Progenitor cell of endocrine pancreas (in vitro differentiated cells): ENCODE results near the gene PRM1. TPM values are rescaled to one million over a fixed set of nuclear protein-coding genes. Genes with fewer than 3 reads are reported as not detected.
A peak's percentile ranks its signal among the peaks of the same experiment; 100 is the strongest.

Experiments
- DNase-seq: peaks from one replicate; pipeline ENCODE4 v3.0.0; 2021; ENCODE audit warnings: low spot score; ENCODE audit not compliant: unreplicated experiment
- H3K27ac Mint-ChIP-seq: 2 replicates; pipeline ENCODE4 v1.8.0; 2021; ENCODE audit warnings: mild to moderate bottlenecking, moderate library complexity, mixed read lengths
- H3K27me3 Mint-ChIP-seq: 2 replicates; pipeline ENCODE4 v1.8.0; 2021; ENCODE audit warnings: mixed read lengths
- H3K36me3 Mint-ChIP-seq: 2 replicates; pipeline ENCODE4 v1.8.0; 2022; ENCODE audit warnings: mixed read lengths; ENCODE audit not compliant: insufficient read depth
- H3K4me1 Mint-ChIP-seq: 2 replicates; pipeline ENCODE4 v1.8.0; 2021; ENCODE audit warnings: low read depth, mixed read lengths
- H3K4me3 Mint-ChIP-seq: 2 replicates; pipeline ENCODE4 v1.8.0; 2021; ENCODE audit warnings: low read depth, mild to moderate bottlenecking, moderate library complexity, mixed read lengths
- H3K9me3 Mint-ChIP-seq: 2 replicates; pipeline ENCODE4 v1.8.0; 2021; ENCODE audit warnings: low read depth, mixed read lengths
- total RNA-seq: library from RNA; stranded (reverse); gene quantifications from 2 replicates; pipeline ENCODE4 v1.2.1, GENCODE V29; 2021
- TF ChIP-seq, protein P1 (sequence below): fragments of 200-600 bp; sonication (generic); IDR thresholded peaks from one replicate; pipeline ENCODE4 v1.5.0; 2021; ENCODE audit warnings: antibody characterized with exemption, mild to moderate bottlenecking; ENCODE audit not compliant: unreplicated experiment

The PRM1 gene
- total RNA-seq, 1 donor from 2014 or later = not detected

DNA sequence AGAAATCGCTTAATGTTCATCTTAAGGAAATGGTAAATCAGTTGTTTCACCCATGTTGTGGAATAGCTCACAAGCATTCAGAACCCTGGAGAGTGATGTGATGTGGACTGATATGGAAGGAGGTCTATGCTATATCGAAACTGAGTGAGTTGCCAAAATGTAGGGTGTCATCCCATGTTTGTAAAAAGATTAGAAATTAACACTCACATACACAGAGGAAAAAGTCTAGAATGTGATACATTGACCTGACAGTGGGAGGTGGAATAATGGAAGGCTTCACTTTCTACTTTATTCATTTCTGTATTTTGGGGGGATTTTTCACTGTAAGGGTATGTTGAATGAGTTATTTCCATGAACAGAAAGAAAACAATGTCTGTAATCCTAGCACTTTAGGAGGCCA lies 4.7 kb upstream of the PRM1 start:
- H3K36me3 Mint-ChIP-seq = no peaks in the 10 kb centered on the region
- DNase-seq = no peak
- no peak overlapping the region for H3K27ac Mint-ChIP-seq
- H3K9me3 Mint-ChIP-seq = no peaks in the 10 kb centered on the region
- TF ChIP-seq, protein P1, sequence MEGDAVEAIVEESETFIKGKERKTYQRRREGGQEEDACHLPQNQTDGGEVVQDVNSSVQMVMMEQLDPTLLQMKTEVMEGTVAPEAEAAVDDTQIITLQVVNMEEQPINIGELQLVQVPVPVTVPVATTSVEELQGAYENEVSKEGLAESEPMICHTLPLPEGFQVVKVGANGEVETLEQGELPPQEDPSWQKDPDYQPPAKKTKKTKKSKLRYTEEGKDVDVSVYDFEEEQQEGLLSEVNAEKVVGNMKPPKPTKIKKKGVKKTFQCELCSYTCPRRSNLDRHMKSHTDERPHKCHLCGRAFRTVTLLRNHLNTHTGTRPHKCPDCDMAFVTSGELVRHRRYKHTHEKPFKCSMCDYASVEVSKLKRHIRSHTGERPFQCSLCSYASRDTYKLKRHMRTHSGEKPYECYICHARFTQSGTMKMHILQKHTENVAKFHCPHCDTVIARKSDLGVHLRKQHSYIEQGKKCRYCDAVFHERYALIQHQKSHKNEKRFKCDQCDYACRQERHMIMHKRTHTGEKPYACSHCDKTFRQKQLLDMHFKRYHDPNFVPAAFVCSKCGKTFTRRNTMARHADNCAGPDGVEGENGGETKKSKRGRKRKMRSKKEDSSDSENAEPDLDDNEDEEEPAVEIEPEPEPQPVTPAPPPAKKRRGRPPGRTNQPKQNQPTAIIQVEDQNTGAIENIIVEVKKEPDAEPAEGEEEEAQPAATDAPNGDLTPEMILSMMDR = no peak
- H3K4me3 Mint-ChIP-seq = no peak overlapping the region
- no peaks in the 10 kb centered on the region for H3K27me3 Mint-ChIP-seq
- H3K4me1 Mint-ChIP-seq = peaks cover 11% of the 10 kb centered on the region

DNA sequence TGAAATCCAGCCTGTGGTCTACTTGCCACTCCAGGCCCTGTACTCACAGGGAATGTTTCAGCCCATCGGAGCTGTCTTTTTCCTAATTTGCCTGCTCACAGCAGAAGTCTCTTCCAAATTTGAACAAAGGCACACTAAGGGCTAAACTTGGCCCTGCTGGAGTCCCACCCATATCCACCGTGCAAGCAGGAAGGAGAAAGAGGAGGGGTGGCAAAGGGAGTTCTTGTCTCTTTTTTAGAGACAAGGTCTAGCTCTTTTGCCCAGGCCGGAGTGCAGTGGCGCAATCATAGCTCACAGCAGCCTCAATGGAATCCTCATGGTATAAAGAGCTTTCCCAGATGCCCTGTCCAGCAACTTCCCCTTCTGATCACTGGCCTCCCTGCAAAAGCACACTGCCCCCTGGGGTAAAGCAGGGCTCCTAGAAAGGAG lies 2.7 kb upstream of the PRM1 start:
- H3K9me3 Mint-ChIP-seq = no peaks in the 10 kb centered on the region

DNA sequence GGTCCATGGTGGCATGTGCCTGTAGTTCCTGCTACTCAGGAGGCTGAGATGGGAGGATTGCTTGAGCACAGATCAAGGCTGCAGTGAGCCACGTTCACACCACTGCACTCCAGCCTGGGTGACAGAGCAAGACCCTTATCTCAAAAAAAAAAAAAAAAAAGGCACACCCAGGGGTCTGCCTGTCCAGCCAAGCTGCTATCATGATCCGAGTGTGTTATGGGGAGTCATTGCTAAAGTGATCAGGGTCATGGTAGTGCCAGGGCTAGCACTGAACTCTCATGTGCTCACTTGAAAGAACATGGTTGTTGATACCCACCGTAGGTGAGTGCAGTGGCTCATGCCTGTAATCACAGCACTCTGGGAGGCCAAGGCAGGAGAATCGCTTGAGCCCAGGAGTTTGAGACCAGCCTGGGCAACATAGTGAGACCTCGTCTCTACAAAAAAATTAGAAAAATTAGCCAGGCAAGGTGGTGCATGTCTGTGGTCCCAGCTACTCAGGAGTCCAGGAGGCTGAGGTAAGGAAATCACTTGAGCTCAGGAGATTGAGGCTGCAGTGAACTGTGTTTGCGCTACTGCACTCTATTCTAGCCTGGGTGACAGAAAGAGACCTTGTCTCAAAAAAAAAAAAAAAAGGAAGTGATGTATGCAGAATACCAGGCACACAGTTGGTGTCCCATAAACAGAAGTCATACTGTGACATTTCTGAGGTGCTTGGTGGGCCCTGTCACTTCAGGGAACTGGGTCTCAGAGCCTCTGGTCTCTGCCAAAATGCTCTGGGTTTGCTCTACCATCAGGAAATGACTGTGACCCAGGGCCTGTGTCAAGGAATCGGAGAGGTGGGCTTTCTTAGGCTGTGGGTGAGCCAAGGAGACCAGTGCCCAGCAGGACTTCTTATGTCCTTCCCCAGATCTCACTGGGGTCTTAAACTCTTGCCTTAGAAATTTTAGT lies 2.2 kb downstream of the PRM1 start:
- Mint-ChIP-seq H3K4me1 (peaks cover 29% of the 10 kb centered on the region), H3K4me3 (peak overlapping the region; percentile 7)

More for the DNA sequence above, 2.7 kb upstream of the PRM1 start:
- Mint-ChIP-seq H3K27ac (no peak overlapping the region), H3K4me1 (peaks cover 28% of the 10 kb centered on the region), H3K4me3 (no peak overlapping the region), H3K36me3 (no peaks in the 10 kb centered on the region), H3K27me3 (no peaks in the 10 kb centered on the region)
- TF ChIP-seq, protein P1 = no peak
- DNase-seq = no peak

DNA sequence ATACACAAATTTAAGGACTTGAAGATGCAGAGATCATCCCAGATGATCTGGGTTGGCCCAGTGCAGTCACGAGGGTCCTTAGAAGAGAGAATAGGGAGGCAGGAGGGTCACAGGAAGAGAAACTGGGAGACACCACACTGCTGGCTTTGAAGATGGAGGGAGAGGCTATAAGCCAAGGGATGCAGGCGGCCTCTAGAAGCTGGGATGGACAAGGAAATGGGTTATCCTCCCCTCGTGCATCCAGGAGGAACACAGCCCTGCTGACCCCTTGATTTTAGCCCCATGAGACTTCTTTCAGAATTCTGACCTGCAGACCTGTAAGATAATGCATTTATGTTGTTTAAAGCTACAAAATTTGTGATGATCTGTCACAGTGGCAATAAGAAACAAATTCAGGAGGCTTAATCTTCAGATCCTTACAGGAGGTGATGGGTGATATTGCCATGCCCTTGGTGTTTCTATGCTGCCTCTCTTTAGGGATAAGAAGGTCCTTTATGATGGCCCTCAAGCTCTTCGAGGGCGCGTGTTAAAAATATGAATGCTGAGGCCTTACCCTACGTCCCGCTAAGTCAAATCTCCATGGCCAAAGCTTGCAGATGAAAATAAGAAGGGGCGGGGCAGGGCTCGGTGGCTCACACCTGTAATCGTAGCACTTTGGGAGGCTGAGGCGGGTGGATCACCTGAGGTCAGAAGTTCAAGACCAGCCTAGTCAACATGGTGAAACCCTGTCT lies 3.4 kb downstream of the PRM1 start:
- Mint-ChIP-seq H3K27ac (no peak overlapping the region), H3K36me3 (no peaks in the 10 kb centered on the region), H3K4me3 (no peak overlapping the region), H3K27me3 (no peaks in the 10 kb centered on the region), H3K4me1 (peaks cover 34% of the 10 kb centered on the region), H3K9me3 (peaks cover 2% of the 10 kb centered on the region)
- TF ChIP-seq, protein P1 = no peak
- DNase-seq = no peak

More for the DNA sequence above, 2.2 kb downstream of the PRM1 start:
- no peaks in the 10 kb centered on the region for H3K36me3 Mint-ChIP-seq
- peak overlapping the region; percentile 80 for H3K27ac Mint-ChIP-seq
- TF ChIP-seq, protein P1 = no peak
- H3K27me3 Mint-ChIP-seq = no peaks in the 10 kb centered on the region
- H3K9me3 Mint-ChIP-seq = peaks cover 2% of the 10 kb centered on the region
- no peak for DNase-seq

DNA sequence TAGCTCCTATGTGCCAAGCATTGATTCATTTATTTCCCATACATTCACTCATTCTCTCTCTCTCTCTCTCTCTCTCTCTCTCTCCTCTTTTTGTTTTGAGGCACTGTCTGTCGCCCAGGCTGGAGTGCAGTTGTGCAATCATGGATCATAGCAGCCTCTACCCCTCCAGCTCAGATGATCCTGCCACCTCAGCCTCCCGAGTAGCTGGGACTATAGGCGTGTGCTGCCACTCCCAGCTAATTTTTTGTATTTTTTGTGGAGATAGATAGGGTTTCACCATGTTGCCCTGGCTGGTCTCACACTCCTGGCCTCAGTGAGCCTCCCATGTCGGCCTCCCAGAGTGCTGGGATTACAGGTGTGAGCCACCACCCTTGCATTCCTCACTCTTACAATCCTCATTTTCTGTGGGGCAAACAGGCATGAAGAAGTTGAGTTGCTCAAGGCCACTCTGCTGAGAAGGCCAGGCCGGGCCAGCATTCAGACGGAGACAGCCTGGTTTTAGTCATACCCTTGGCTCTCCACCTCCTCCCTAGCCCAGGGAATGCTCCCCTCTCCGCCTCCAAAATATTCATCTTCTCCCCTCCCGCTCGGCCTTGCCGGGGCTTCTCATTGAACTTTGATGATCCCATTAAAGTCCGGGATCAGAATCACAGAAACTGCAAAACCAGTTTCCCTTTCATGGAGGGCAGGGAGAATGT lies 4.1 kb downstream of the PRM1 start:
- Mint-ChIP-seq H3K4me3 (no peak overlapping the region), H3K9me3 (peaks cover 2% of the 10 kb centered on the region), H3K27ac (no peak overlapping the region), H3K36me3 (no peaks in the 10 kb centered on the region), H3K27me3 (no peaks in the 10 kb centered on the region), H3K4me1 (peaks cover 32% of the 10 kb centered on the region)
- no peak for DNase-seq
- TF ChIP-seq, protein P1 = no peak
